SK-N-SH (cell line): Measurements from ENCODE around the gene RBL2. TPM values are rescaled to one million over a fixed set of nuclear protein-coding genes. Genes with fewer than 3 reads are reported as not detected.
A peak's percentile ranks its signal among the peaks of the same experiment; 100 is the strongest.
"Not testable (repeated sequence)": the region's sequence is repeated elsewhere in the genome, so short reads cannot be mapped to it uniquely, and the experiment has no call there.

Experiments
- CTCF ChIA-PET: fragments of 300-600, 350-600 bp; formaldehyde crosslinking; extraction: SDS; loops from one replicate; lab custom pipeline; 2021; lab: Yijun Ruan, JAX
- POLR2A ChIA-PET: fragments of 350-600 bp; sonication (Branson Sonifier 250); formaldehyde crosslinking; extraction: SDS; loops from one replicate; lab custom pipeline; 2020; ENCODE audit warnings: antibody characterized with exemption, inconsistent platforms; lab: Yijun Ruan, JAX
- DNase-seq: peaks from one replicate; pipeline ENCODE4 v3.0.0; 2012
- H2AFZ ChIP-seq: fragments of 200-600 bp; sonication (generic); 2 replicates; pipeline ENCODE4 v1.8.1; 2016; ENCODE audit warnings: antibody characterized with exemption, mild to moderate bottlenecking, low read depth
- H3F3A ChIP-seq: fragments of 200-600 bp; sonication (generic); replicated peaks from 2 replicates; pipeline ENCODE3; 2016; ENCODE audit warnings: antibody characterized with exemption, mild to moderate bottlenecking; ENCODE audit not compliant: insufficient read depth
- H3K27ac ChIP-seq, 2 experiments: fragments of 200-500 bp in 1 of 2; fragments of 200-600 bp in 1 of 2; sonication (Bioruptor generic) in 1 of 2; sonication (generic), shearing (Covaris generic) in 1 of 2; 2 replicates each; pipeline versions ENCODE4 v1.5.1 to v1.6.1; 2014 to 2016; ENCODE audit warnings: low read depth in 2 of 2, inconsistent platforms in 1 of 2, low read length in 1 of 2, mild to moderate bottlenecking in 1 of 2, mixed read lengths in 1 of 2
- H3K27me3 ChIP-seq: fragments of 200-600 bp; sonication (generic), shearing (Covaris generic); 2 replicates; pipeline ENCODE4 v1.6.1; 2016; ENCODE audit warnings: mixed run types; ENCODE audit not compliant: insufficient read depth
- H3K36me3 ChIP-seq, 2 experiments: fragments of 200-500 bp in 1 of 2; fragments of 200-600 bp in 1 of 2; sonication (Bioruptor generic) in 1 of 2; sonication (generic) in 1 of 2; replicated peaks in 1 of 2; 2 replicates each; pipeline versions ENCODE3 to v1.5.1; 2014 to 2016; ENCODE audit warnings: low read length in 1 of 2, mild to moderate bottlenecking in 1 of 2; ENCODE audit not compliant: insufficient read depth in 2 of 2, control insufficient read depth in 1 of 2
- H3K4me1 ChIP-seq, 2 experiments: fragments of 200-500 bp in 1 of 2; fragments of 200-600 bp in 1 of 2; sonication (Bioruptor generic) in 1 of 2; sonication (generic), shearing (Covaris generic) in 1 of 2; 2 replicates each; pipeline versions ENCODE4 v1.5.1 to v1.6.1; 2014 to 2016; ENCODE audit warnings: low read depth in 1 of 2, low read length in 1 of 2, mixed run types in 1 of 2; ENCODE audit not compliant: insufficient read depth in 2 of 2, control insufficient read depth in 1 of 2
- H3K4me2 ChIP-seq: fragments of 200-600 bp; sonication (generic), shearing (Covaris generic); 2 replicates; pipeline ENCODE4 v1.6.1; 2017; ENCODE audit warnings: mixed run types
- H3K4me3 ChIP-seq, 2 experiments: fragments of 200-500 bp in 1 of 2; fragments of 200-600 bp in 1 of 2; sonication (Bioruptor generic) in 1 of 2; sonication (generic), shearing (Covaris generic) in 1 of 2; 2 replicates each; pipeline versions ENCODE4 v1.5.1 to v1.8.1; 2014 to 2016; ENCODE audit warnings: low read depth in 2 of 2, inconsistent platforms in 1 of 2, low read length in 1 of 2, mild to moderate bottlenecking in 1 of 2, mixed read lengths in 1 of 2, moderate library complexity in 1 of 2
- H3K79me2 ChIP-seq: fragments of 200-600 bp; sonication (generic); 2 replicates; pipeline ENCODE4 v1.8.1; 2017; ENCODE audit warnings: mild to moderate bottlenecking; ENCODE audit not compliant: insufficient read depth
- H3K9ac ChIP-seq: fragments of 200-600 bp; sonication (generic); 2 replicates; pipeline ENCODE4 v1.6.1; 2017; ENCODE audit warnings: mixed run types
- H3K9me2 ChIP-seq: fragments of 200-600 bp; sonication (generic); 2 replicates; pipeline ENCODE4 v1.6.1; 2017; ENCODE audit warnings: mixed run types
- H3K9me3 ChIP-seq: fragments of 200-600 bp; sonication (generic); 2 replicates; pipeline ENCODE4 v1.6.1; 2017; ENCODE audit warnings: mixed run types, mild to moderate bottlenecking, moderate library complexity
- H4K20me1 ChIP-seq: fragments of 200-600 bp; sonication (generic); 2 replicates; pipeline ENCODE4 v1.6.1; 2017; ENCODE audit warnings: mild to moderate bottlenecking, mixed run types; ENCODE audit not compliant: insufficient read depth
- CHD2 ChIP-seq: fragments of 150-350 bp; IDR thresholded peaks from 2 replicates; pipeline ENCODE4 v1.6.1; 2018; ENCODE audit warnings: low read length; ENCODE audit not compliant: partially characterized antibody
- NFIC ChIP-seq: IDR thresholded peaks from 2 replicates; pipeline ENCODE4 v1.4.0; 2012; ENCODE audit warnings: borderline replicate concordance
- RCOR1 ChIP-seq: fragments of 150-350 bp; IDR thresholded peaks from 2 replicates; pipeline ENCODE4 v1.6.1; 2017; ENCODE audit warnings: antibody characterized with exemption, low read length
- RFX5 ChIP-seq: IDR thresholded peaks from 2 replicates; pipeline ENCODE4 v1.6.1; 2012; ENCODE audit warnings: mild to moderate bottlenecking, improper control_type of control experiment, low read length
- RXRA ChIP-seq: IDR thresholded peaks from 2 replicates; pipeline ENCODE4 v1.4.0; 2012; ENCODE audit warnings: low read depth, mild to moderate bottlenecking, borderline replicate concordance
- SIN3A ChIP-seq: IDR thresholded peaks from 2 replicates; pipeline ENCODE4 v1.6.1; 2012; ENCODE audit warnings: low read depth, mild to moderate bottlenecking, low read length, moderate library complexity, borderline replicate concordance
- WGBS: methylation state at CpG from one replicate; pipeline ENCODE4 v1.1.6; 2017; ENCODE audit warnings: low lambda C conversion rate; 5-methylcytosine and 5-hydroxymethylcytosine counted together
- polyA plus RNA-seq, 3 experiments: library from polyadenylated mRNA; depleted of rRNA; stranded (reverse); fragments of >200 nt; gene quantifications; 2 replicates each; pipeline ENCODE4 v1.2.3, GENCODE V29; 2012
- TF ChIP-seq, protein P1 (sequence below): fragments of 150-350 bp; IDR thresholded peaks from 2 replicates; pipeline ENCODE4 v1.6.1; 2017; ENCODE audit warnings: antibody characterized with exemption, low read length, low read depth, borderline replicate concordance

Gene RBL2
- polyA plus RNA-seq, 1 of the 3 experiments (the other 2 are of a cell fraction): 28.0 TPM

- no peak for DNase-seq
- Histone ChIP-seq H3K9me3 (no peaks in the 10 kb centered on the region), H3K36me3 (no peaks in the 10 kb centered on the region), H3K4me2 (no peak overlapping the region), H2AFZ (0 out of 2 replicates have a peak overlapping the region, but pooled peaks have one; percentile 72), H3K27ac (no peak overlapping the region), H3K4me3 (no peak overlapping the region), H3K27me3 (no peaks in the 10 kb centered on the region), H3F3A (no peaks in the 10 kb centered on the region), H3K9me2 (no peaks in the 10 kb centered on the region), H3K9ac (no peak overlapping the region), H4K20me1 (no peaks in the 10 kb centered on the region), H3K79me2 (no peaks in the 10 kb centered on the region), H3K4me1 (peaks cover 0 to 5% of the 10 kb centered on the region in 2 experiments; a peak in 1 of 4 replicates)
- TF ChIP-seq RFX5 (no peak), RXRA (no peak), SIN3A (no peak)
- 70% methylated on average over 6 of the region's 6 CpGs for WGBS
- ChIA-PET CTCF (no interaction called here), POLR2A (no interaction called here)
Measured at GRCh38 chr16:53511084-53511402, 76.8 kb downstream of the RBL2 start.

DNA sequence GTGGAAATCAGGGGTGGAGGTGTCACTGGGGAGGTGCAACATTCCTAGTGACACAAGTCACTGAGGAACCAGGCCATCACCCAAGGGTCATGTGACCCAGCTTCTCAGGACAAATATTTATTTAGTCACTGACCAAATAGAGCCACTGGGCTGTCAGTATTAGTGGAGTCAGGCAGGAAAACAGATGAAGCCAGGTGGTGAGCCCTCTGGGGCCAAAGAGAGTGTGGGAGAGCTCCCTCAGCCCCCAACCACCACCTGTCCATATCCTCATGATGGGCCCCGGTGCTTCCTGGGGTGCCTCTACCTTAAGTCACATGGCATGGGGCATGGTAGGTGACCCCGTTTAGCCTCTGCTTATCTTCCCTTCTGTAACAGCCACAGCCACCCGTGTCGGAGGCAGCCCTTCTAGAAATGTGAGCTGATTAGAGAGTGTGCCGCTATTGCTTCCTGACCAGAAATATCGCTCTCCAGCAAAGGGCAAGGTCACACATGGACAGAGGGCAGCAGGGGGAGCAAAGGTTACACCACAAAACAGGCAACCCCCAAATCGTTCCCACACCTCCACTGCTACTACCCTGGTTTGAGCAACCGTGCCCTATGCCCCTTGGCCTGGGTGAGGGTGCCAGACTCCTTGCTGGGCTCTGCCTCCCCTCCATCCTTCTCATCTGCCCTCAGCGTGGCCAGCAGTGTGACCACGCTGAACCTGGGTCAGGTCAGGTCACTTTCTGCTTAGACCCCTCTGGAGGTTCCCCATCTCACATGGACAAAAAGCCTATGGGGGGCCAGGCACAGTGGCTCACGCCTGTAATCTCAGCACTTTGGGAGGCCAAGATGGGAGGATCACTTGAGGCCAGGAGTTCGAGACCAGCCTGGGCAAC is 77.4 kb downstream of the RBL2 start:
- Histone ChIP-seq H3F3A (no peaks in the 10 kb centered on the region), H3K4me1 (peaks cover 0 to 5% of the 10 kb centered on the region in 2 experiments; a peak in 1 of 4 replicates), H3K4me2 (no peak overlapping the region), H4K20me1 (no peaks in the 10 kb centered on the region), H3K4me3 (no peak overlapping the region), H3K9ac (no peak overlapping the region), H3K27ac (no peak overlapping the region), H3K79me2 (no peaks in the 10 kb centered on the region), H3K9me2 (no peaks in the 10 kb centered on the region), H3K36me3 (no peaks in the 10 kb centered on the region), H2AFZ (no peak overlapping the region), H3K9me3 (no peaks in the 10 kb centered on the region), H3K27me3 (no peaks in the 10 kb centered on the region)
- POLR2A ChIA-PET: no interaction called here
- CTCF ChIA-PET: interaction anchor here (0.9 to 2.0 kb wide), 3 partner anchors 9 to 18 kb away, joined by 3 to 4 read pairs (median 3); no protein-coding TSS in a partner anchor
- no peak for TF ChIP-seq NFIC
- TF ChIP-seq CHD2: no peak
- TF ChIP-seq, protein P1, sequence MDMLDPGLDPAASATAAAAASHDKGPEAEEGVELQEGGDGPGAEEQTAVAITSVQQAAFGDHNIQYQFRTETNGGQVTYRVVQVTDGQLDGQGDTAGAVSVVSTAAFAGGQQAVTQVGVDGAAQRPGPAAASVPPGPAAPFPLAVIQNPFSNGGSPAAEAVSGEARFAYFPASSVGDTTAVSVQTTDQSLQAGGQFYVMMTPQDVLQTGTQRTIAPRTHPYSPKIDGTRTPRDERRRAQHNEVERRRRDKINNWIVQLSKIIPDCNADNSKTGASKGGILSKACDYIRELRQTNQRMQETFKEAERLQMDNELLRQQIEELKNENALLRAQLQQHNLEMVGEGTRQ: no peak
- no peak for TF ChIP-seq RCOR1
- 80% methylated on average over 6 of the region's 12 CpGs for WGBS
- DNase-seq: no peak

- H3K4me2 ChIP-seq, H4K20me1 ChIP-seq, H3K27ac ChIP-seq, H3K4me1 ChIP-seq, H3K9me3 ChIP-seq, H3K4me3 ChIP-seq, H3K79me2 ChIP-seq, H3F3A ChIP-seq, H2AFZ ChIP-seq, POLR2A ChIA-PET, H3K36me3 ChIP-seq, H3K9me2 ChIP-seq, DNase-seq, H3K9ac ChIP-seq, H3K27me3 ChIP-seq: not testable (repeated sequence)
- CTCF ChIA-PET: interaction anchor here (2.0 kb wide), 1 partner anchor 10 kb away, joined by 4 read pairs; no protein-coding TSS in a partner anchor
- 31% methylated on average over 1 of the region's 1 CpG for whole genome bisulfite sequencing
Measured at GRCh38 chr16:53512795-53513194, 78.5 kb downstream of the RBL2 start.
